ENCODE measurements around the gene PPFIBP2.

The PPFIBP2 gene

GRCh38 chr11:7577291-7578190 lies 63.7 kb downstream of the PPFIBP2 start:
- peak; percentile 12 for DNase-seq (ENCODE audit: low spot score)

GRCh38 chr11:7578276-7578955 lies 64.6 kb downstream of the PPFIBP2 start:
- no peak for DNase-seq (ENCODE audit: low spot score)

- DNase-seq (ENCODE audit: low spot score) = peak; percentile 54
Observed at GRCh38 chr11:7579361-7579791, 65.6 kb downstream of the PPFIBP2 start.

GRCh38 chr11:7581021-7581590 lies 67.3 kb downstream of the PPFIBP2 start:
- no peak for DNase-seq (ENCODE audit: low spot score)

- peak; percentile 32 for DNase-seq (ENCODE audit: low spot score)
Observed at GRCh38 chr11:7582338-7582985, 68.7 kb downstream of the PPFIBP2 start.

- DNase-seq (ENCODE audit: low spot score) = no peak
Observed at GRCh38 chr11:7583248-7583647, 69.4 kb downstream of the PPFIBP2 start.

GRCh38 chr11:7584910-7585309 lies 71.1 kb downstream of the PPFIBP2 start:
- DNase-seq (ENCODE audit: low spot score) = no peak

- DNase-seq (ENCODE audit: low spot score) = no peak
Observed at GRCh38 chr11:7585816-7586215, 72.0 kb downstream of the PPFIBP2 start.

- no peak for DNase-seq (ENCODE audit: low spot score)
Observed at GRCh38 chr11:7586376-7586775, 72.6 kb downstream of the PPFIBP2 start.

- no peak for DNase-seq (ENCODE audit: low spot score)
Observed at GRCh38 chr11:7587712-7588111, 73.9 kb downstream of the PPFIBP2 start.

GRCh38 chr11:7589861-7590260 lies 76.1 kb downstream of the PPFIBP2 start:
- no peak for DNase-seq (ENCODE audit: low spot score)

GRCh38 chr11:7590529-7590928 lies 76.7 kb downstream of the PPFIBP2 start:
- DNase-seq (ENCODE audit: low spot score) = no peak

- no peak for DNase-seq (ENCODE audit: low spot score)
Observed at GRCh38 chr11:7591107-7591894, 77.5 kb downstream of the PPFIBP2 start.

GRCh38 chr11:7591987-7592386 lies 78.2 kb downstream of the PPFIBP2 start:
- DNase-seq (ENCODE audit: low spot score) = no peak

GRCh38 chr11:7592711-7593110 lies 78.9 kb downstream of the PPFIBP2 start:
- peak; percentile 70 for DNase-seq (ENCODE audit: low spot score)

GRCh38 chr11:7593481-7593880 lies 79.7 kb downstream of the PPFIBP2 start:
- DNase-seq (ENCODE audit: low spot score) = no peak

GRCh38 chr11:7595016-7595866 lies 81.4 kb downstream of the PPFIBP2 start:
- peak; percentile 37 for DNase-seq (ENCODE audit: low spot score)

- DNase-seq (ENCODE audit: low spot score) = no peak
Observed at GRCh38 chr11:7595951-7596350, 82.2 kb downstream of the PPFIBP2 start.

- DNase-seq (ENCODE audit: low spot score) = no peak
Observed at GRCh38 chr11:7596975-7597391, 83.2 kb downstream of the PPFIBP2 start.

GRCh38 chr11:7597620-7598019 lies 83.8 kb downstream of the PPFIBP2 start:
- DNase-seq (ENCODE audit: low spot score) = no peak

- DNase-seq (ENCODE audit: low spot score) = no peak
Observed at GRCh38 chr11:7599209-7599608, 85.4 kb downstream of the PPFIBP2 start.
